Endothelial cell of umbilical vein (primary cell): ENCODE results near the gene ITGA8.

Source experiments
- EZH2 ChIP-seq: IDR thresholded peaks from 2 replicates; pipeline ENCODE4 v1.6.1; 2012; ENCODE audit warnings: borderline replicate concordance, low read depth, mild to moderate bottlenecking, moderate library complexity, low read length, inconsistent platforms; ENCODE audit not compliant: severe bottlenecking
- POLR2A ChIP-seq: IDR thresholded peaks from 2 replicates; pipeline ENCODE4 v1.6.1; 2012; ENCODE audit warnings: low read depth, mild to moderate bottlenecking, control low read depth, low read length
- TF ChIP-seq, protein P1 (sequence below), 2 donors: IDR thresholded peaks; 1 replicate in 1 of 2; 2 replicates in 1 of 2; pipeline ENCODE4 v1.5.1; 2011; ENCODE audit warnings: low read length in 2 of 2, mild to moderate bottlenecking in 2 of 2, moderate library complexity in 2 of 2, control low read depth in 1 of 2, inconsistent platforms in 1 of 2, low read depth in 1 of 2; ENCODE audit not compliant: insufficient read depth in 1 of 2; ENCODE audit errors: extremely low read depth in 1 of 2

DNA sequence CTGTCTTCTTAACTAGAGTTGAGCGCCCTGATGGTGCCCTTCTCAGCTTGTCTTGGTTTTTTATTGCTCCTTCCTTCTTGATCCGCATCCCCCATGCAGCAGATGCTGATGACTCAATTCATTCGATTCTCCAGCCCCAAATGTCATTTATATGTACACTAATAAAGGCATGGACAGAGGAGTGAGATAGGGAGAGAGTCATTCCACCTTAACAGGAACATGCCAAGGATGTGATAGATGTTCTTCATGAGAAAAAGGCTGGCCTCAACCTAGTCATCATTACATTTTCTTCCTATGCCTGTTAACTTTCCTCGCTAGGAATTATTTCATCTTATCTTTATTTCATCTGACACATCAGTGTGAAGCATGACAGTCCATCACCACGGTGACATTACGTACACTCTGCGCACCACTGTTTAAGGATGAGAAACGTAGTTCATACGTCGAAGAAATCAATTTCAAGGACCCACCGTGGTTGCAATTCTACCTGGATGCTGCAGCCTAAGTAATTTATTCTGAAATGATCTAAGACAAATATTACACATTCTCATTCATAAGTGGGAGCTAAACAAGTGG lies 198.3 kb downstream of the ITGA8 start:
- TF ChIP-seq POLR2A = no peak
- no peak for TF ChIP-seq EZH2
- TF ChIP-seq, protein P1, sequence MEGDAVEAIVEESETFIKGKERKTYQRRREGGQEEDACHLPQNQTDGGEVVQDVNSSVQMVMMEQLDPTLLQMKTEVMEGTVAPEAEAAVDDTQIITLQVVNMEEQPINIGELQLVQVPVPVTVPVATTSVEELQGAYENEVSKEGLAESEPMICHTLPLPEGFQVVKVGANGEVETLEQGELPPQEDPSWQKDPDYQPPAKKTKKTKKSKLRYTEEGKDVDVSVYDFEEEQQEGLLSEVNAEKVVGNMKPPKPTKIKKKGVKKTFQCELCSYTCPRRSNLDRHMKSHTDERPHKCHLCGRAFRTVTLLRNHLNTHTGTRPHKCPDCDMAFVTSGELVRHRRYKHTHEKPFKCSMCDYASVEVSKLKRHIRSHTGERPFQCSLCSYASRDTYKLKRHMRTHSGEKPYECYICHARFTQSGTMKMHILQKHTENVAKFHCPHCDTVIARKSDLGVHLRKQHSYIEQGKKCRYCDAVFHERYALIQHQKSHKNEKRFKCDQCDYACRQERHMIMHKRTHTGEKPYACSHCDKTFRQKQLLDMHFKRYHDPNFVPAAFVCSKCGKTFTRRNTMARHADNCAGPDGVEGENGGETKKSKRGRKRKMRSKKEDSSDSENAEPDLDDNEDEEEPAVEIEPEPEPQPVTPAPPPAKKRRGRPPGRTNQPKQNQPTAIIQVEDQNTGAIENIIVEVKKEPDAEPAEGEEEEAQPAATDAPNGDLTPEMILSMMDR (IDR thresholded peaks at IDR 0.05; ENCODE audit: extremely low read depth in 1 of 2, insufficient read depth in 1 of 2, low read depth in 1 of 2, low read length in 2 of 2) = no peak
